ENCODE data around the gene TAMALIN. TPM values are rescaled to one million over a fixed set of nuclear protein-coding genes. Genes with fewer than 3 reads are reported as not detected.

TAMALIN gene
- total and polyA plus RNA-seq, 2 donors from 2014 or later = 22.3 to 52.3 TPM

DNA sequence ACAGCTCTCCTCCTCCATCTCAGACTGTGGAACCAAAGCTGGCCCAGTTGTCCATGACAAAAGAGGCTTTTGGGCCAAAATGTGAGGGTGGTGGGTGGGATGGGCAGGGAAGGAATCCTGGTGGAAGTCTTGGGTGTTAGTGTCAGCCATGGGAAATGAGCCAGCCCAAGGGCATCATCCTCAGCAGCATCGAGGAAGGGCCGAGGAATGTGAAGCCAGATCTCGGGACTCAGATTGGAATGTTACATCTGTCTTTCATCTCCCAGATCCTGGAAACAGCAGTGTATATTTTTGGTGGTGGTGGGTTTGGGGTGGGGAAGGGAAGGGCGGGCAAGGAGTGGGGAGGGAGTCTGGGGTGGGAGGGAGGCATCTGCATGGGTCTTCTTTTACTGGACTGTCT is 11.8 kb upstream of the TAMALIN start:
- DNase-seq (no peak), FAIRE-seq (no peak)
- H3K9ac ChIP-seq (ENCODE audit: low read length in 3 of 3) = no peak overlapping the region
- no peaks in the 10 kb centered on the region for H3K4me1 ChIP-seq (ENCODE audit: control insufficient read depth in 2 of 3, insufficient read depth in 2 of 3, low read depth in 1 of 3, low read length in 3 of 3)
- H3K36me3 ChIP-seq (ENCODE audit: control insufficient read depth in 2 of 3, insufficient read depth in 3 of 3, low read length in 3 of 3) = peaks cover 6 to 54% (median 44%) of the 10 kb centered on the region in 3 donors
- intact Hi-C loops (cut with DNase I) = no loop called here
- H3K27me3 ChIP-seq (ENCODE audit: control insufficient read depth, insufficient read depth, low read length) = no peaks in the 10 kb centered on the region
- H3K27ac ChIP-seq (ENCODE audit: low read depth in 2 of 2, low read length in 2 of 2) = no peak overlapping the region
- H3K4me3 ChIP-seq (ENCODE audit: low read length in 3 of 3) = no peak overlapping the region
- TF ChIP-seq, protein P1, sequence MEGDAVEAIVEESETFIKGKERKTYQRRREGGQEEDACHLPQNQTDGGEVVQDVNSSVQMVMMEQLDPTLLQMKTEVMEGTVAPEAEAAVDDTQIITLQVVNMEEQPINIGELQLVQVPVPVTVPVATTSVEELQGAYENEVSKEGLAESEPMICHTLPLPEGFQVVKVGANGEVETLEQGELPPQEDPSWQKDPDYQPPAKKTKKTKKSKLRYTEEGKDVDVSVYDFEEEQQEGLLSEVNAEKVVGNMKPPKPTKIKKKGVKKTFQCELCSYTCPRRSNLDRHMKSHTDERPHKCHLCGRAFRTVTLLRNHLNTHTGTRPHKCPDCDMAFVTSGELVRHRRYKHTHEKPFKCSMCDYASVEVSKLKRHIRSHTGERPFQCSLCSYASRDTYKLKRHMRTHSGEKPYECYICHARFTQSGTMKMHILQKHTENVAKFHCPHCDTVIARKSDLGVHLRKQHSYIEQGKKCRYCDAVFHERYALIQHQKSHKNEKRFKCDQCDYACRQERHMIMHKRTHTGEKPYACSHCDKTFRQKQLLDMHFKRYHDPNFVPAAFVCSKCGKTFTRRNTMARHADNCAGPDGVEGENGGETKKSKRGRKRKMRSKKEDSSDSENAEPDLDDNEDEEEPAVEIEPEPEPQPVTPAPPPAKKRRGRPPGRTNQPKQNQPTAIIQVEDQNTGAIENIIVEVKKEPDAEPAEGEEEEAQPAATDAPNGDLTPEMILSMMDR (IDR thresholded peaks at IDR 0.05; ENCODE audit: borderline replicate concordance, extremely low read depth, insufficient read depth) = no peak
- H3K9me3 ChIP-seq (ENCODE audit: control insufficient read depth in 2 of 3, insufficient read depth in 1 of 3, low read length in 3 of 3) = no peaks in the 10 kb centered on the region

DNA sequence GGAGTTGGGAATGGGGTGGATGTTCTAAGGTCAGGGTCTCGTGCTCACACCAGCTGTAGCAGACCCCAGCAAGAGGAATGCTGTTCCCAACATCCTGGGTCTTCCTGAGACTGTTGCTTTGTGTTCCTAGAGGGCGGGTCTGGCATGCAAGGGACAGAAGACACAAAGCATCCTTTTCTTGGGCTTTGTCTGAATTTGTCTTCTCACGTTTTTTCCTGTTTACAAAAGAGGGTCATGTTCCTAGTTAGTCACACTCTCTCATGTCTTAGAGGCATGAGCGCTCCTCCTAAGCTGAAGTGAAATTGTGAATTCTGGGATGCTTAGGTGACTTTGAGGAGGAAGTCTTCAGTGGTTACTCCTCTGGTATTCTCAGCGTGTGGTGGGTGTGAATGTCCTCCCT is 9.6 kb upstream of the TAMALIN start:
- no peak overlapping the region for H3K27ac ChIP-seq (ENCODE audit: low read depth in 2 of 2, low read length in 2 of 2)
- TF ChIP-seq, protein P1 (IDR thresholded peaks at IDR 0.05; ENCODE audit: borderline replicate concordance, extremely low read depth, insufficient read depth) = no peak
- H3K4me1 ChIP-seq (ENCODE audit: control insufficient read depth in 2 of 3, insufficient read depth in 2 of 3, low read depth in 1 of 3, low read length in 3 of 3) = no peaks in the 10 kb centered on the region
- peaks cover 6 to 47% (median 31%) of the 10 kb centered on the region in 3 donors for H3K36me3 ChIP-seq (ENCODE audit: control insufficient read depth in 2 of 3, insufficient read depth in 3 of 3, low read length in 3 of 3)
- intact Hi-C loops (cut with DNase I) = no loop called here
- no peaks in the 10 kb centered on the region for H3K27me3 ChIP-seq (ENCODE audit: control insufficient read depth, insufficient read depth, low read length)
- H3K4me3 ChIP-seq (ENCODE audit: low read length in 3 of 3) = no peak overlapping the region
- H3K9me3 ChIP-seq (ENCODE audit: control insufficient read depth in 2 of 3, insufficient read depth in 1 of 3, low read length in 3 of 3) = no peaks in the 10 kb centered on the region
- DNase-seq (no peak), FAIRE-seq (no peak)
- H3K9ac ChIP-seq (ENCODE audit: low read length in 3 of 3) = no peak overlapping the region

DNA sequence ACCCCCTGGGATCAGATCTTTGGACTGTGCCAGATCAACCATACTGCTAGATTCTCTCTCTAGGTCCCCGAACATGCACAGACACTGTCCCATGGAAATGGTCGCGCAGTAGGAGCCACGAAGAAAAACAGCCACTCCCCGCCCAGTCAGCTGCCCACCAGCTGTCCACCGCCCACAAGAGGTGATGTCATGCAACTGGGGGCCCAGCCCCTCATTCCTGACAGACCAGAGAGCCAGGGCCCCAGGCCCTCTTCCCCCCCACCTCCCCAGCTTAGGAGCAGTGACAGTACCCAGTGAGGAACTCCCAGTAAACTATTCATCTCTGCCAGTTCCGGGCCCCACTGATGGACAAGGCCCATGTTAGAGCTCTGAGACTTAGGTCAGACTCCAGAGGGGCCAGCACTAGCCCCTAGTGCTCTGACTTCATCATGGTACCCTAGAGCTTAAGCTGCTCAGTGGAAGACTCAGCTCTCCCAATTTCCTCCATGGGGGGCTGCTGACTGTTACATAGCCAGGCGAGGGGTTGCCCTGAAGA is 3.7 kb upstream of the TAMALIN start:
- no peak for FAIRE-seq
- no peaks in the 10 kb centered on the region for H3K27me3 ChIP-seq (ENCODE audit: control insufficient read depth, insufficient read depth, low read length)
- H3K9me3 ChIP-seq (ENCODE audit: control insufficient read depth in 2 of 3, insufficient read depth in 1 of 3, low read length in 3 of 3) = no peaks in the 10 kb centered on the region
- DNase-seq = peak in 1 of 5 donors; percentile 49
- H3K27ac ChIP-seq (ENCODE audit: low read depth in 2 of 2, low read length in 2 of 2) = no peak overlapping the region
- peaks cover 0 to 10% (median 3%) of the 10 kb centered on the region in 3 donors for H3K36me3 ChIP-seq (ENCODE audit: control insufficient read depth in 2 of 3, insufficient read depth in 3 of 3, low read length in 3 of 3)
- no peak overlapping the region for H3K9ac ChIP-seq (ENCODE audit: low read length in 3 of 3)
- intact Hi-C loops (cut with DNase I) = no loop called here
- no peak overlapping the region for H3K4me3 ChIP-seq (ENCODE audit: low read length in 3 of 3)
- TF ChIP-seq, protein P1 (IDR thresholded peaks at IDR 0.05; ENCODE audit: borderline replicate concordance, extremely low read depth, insufficient read depth) = no peak
- H3K4me1 ChIP-seq (ENCODE audit: control insufficient read depth in 2 of 3, insufficient read depth in 2 of 3, low read depth in 1 of 3, low read length in 3 of 3) = peaks cover 0 to 9% (median 0%) of the 10 kb centered on the region in 3 donors

DNA sequence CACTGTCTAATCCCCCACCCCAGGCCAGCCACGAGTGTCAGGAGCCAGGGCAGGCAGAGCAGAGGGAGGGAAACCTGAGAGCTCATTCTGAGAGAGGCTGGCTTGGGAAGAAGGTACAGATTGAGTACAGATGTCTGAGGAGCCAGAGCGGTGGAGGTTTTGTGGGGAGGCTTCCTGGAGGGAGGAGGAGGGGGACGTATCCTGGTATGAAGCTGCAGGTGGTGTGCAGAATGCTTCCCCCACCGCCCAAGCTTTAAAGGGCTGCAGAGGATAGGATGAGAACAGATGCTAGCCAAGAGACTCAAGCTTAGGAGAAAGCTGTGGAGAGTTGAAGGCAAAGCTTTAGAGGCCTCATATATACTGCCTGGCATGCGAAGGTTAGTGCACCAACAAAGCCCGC is 3.2 kb upstream of the TAMALIN start:
- Histone ChIP-seq H3K27me3 (ENCODE audit: control insufficient read depth, insufficient read depth, low read length) (no peaks in the 10 kb centered on the region), H3K9ac (ENCODE audit: low read length in 3 of 3) (no peak overlapping the region), H3K4me3 (ENCODE audit: low read length in 3 of 3) (no peak overlapping the region), H3K36me3 (ENCODE audit: control insufficient read depth in 2 of 3, insufficient read depth in 3 of 3, low read length in 3 of 3) (peaks cover 0 to 8% (median 3%) of the 10 kb centered on the region in 3 donors), H3K9me3 (ENCODE audit: control insufficient read depth in 2 of 3, insufficient read depth in 1 of 3, low read length in 3 of 3) (no peaks in the 10 kb centered on the region), H3K27ac (ENCODE audit: low read depth in 2 of 2, low read length in 2 of 2) (no peak overlapping the region), H3K4me1 (ENCODE audit: control insufficient read depth in 2 of 3, insufficient read depth in 2 of 3, low read depth in 1 of 3, low read length in 3 of 3) (peaks cover 0 to 9% (median 0%) of the 10 kb centered on the region in 3 donors)
- FAIRE-seq (no peak), DNase-seq (peak in 1 of 5 donors; percentile 40)
- TF ChIP-seq, protein P1 (IDR thresholded peaks at IDR 0.05; ENCODE audit: borderline replicate concordance, extremely low read depth, insufficient read depth) = no peak
- intact Hi-C loops (cut with DNase I) = no loop called here
